GM04504 (cell line): ENCODE results near the gene IKZF3.
"Not testable (repeated sequence)": the region's sequence is repeated elsewhere in the genome, so short reads cannot be mapped to it uniquely, and the experiment has no call there.

Experiments used
- DNase-seq: peaks from one replicate; pipeline ENCODE4 v3.0.0-alpha.2; 2012; ENCODE audit warnings: low read depth

IKZF3 gene

GRCh38 chr17:39863918-39864746 lies at the start of gene IKZF3:
Gene IKZF3 (minus strand): TSS chr17:39864312. CDS start chr17:39864126, 186 bp downstream.
- DNase-seq, result no peak

GRCh38 chr17:39908789-39909352 lies 44.8 kb upstream of the IKZF3 start:
- DNase-seq, result no peak

- no peak for DNase-seq
These were observed 40.8 kb upstream of the IKZF3 start for GRCh38 chr17:39904990-39905288.

GRCh38 chr17:39903158-39903884 lies 39.2 kb upstream of the IKZF3 start:
- DNase-seq, result no peak

- not testable (repeated sequence) for DNase-seq
These were observed 37.9 kb upstream of the IKZF3 start for GRCh38 chr17:39902027-39902426.

- DNase-seq, result no peak
These were observed 35.1 kb upstream of the IKZF3 start for GRCh38 chr17:39899215-39899614.

- no peak for DNase-seq
These were observed 34.0 kb upstream of the IKZF3 start for GRCh38 chr17:39898088-39898487.

- no peak for DNase-seq
These were observed 30.7 kb upstream of the IKZF3 start for GRCh38 chr17:39894681-39895376.

- DNase-seq, result no peak
These were observed 25.1 kb upstream of the IKZF3 start for GRCh38 chr17:39889200-39889599.

GRCh38 chr17:39887078-39887477 lies 23.0 kb upstream of the IKZF3 start:
- DNase-seq, result no peak

- DNase-seq, result not testable (repeated sequence)
These were observed 22.0 kb upstream of the IKZF3 start for GRCh38 chr17:39886102-39886501.

- DNase-seq, result no peak
These were observed 8.6 kb upstream of the IKZF3 start for GRCh38 chr17:39872751-39873150.

- no peak for DNase-seq
These were observed 7.7 kb upstream of the IKZF3 start for GRCh38 chr17:39871801-39872200.

- no peak for DNase-seq
These were observed 6.7 kb upstream of the IKZF3 start for GRCh38 chr17:39870776-39871175.

- DNase-seq, result no peak
These were observed 4.4 kb upstream of the IKZF3 start for GRCh38 chr17:39868554-39868942.

- no peak for DNase-seq
These were observed 3.9 kb upstream of the IKZF3 start, which contains the start of gene ZPBP2 for GRCh38 chr17:39867880-39868553. Gene ZPBP2 (plus strand): TSS chr17:39868202. CDS start chr17:39868355, 153 bp downstream.

GRCh38 chr17:39867084-39867879 lies 3.2 kb upstream of the IKZF3 start:
- DNase-seq, result no peak

- no peak for DNase-seq
These were observed 2.1 kb upstream of the IKZF3 start for GRCh38 chr17:39866013-39866730.

- DNase-seq, result no peak
These were observed 731 bp downstream of the IKZF3 start for GRCh38 chr17:39863244-39863917.

GRCh38 chr17:39861235-39861634 lies 2.9 kb downstream of the IKZF3 start:
- no peak for DNase-seq
